ENCODE results near the gene NOXA1.

GRCh38 chr9:137428841-137429545 is 5.8 kb downstream of the NOXA1 start:
- no peak for TF ChIP-seq POLR2A (IDR thresholded peaks at IDR 0.05; ENCODE audit: extremely low read depth, insufficient read length)
- no peak for TF ChIP-seq CTCF (IDR thresholded peaks at IDR 0.05; ENCODE audit: low read depth, low read length)
- TF ChIP-seq MAX (IDR thresholded peaks at IDR 0.05; ENCODE audit: low read depth, low read length) = no peak
- no peak for TF ChIP-seq MYC (IDR thresholded peaks at IDR 0.05; ENCODE audit: low read depth, low read length)
